GM12865 (cell line): ENCODE results near the gene YAF2.

Source experiments
- DNase-seq: peaks from one replicate; pipeline ENCODE4 v3.0.0; 2010; ENCODE audit warnings: low read depth
- H3K4me3 ChIP-seq: 2 replicates; pipeline ENCODE4 v1.5.1; 2011; ENCODE audit warnings: mild to moderate bottlenecking, low read depth, low read length, control low read depth
- CTCF ChIP-seq: IDR thresholded peaks from 2 replicates; pipeline ENCODE4 v1.5.1; 2011; ENCODE audit warnings: low read length, control low read depth, low read depth, inconsistent platforms; ENCODE audit not compliant: insufficient read depth; ENCODE audit errors: missing control alignments

The YAF2 gene

GRCh38 chr12:42186793-42187192 is 51.3 kb downstream of the YAF2 start:
- DNase-seq, result no peak
- no peak for TF ChIP-seq CTCF
- no peak overlapping the region for H3K4me3 ChIP-seq

- TF ChIP-seq CTCF, result no peak
- DNase-seq, result no peak
- no peak overlapping the region for H3K4me3 ChIP-seq
These were observed 55.7 kb downstream of the YAF2 start for GRCh38 chr12:42182394-42182793.

- no peak for DNase-seq
- no peak for TF ChIP-seq CTCF
- no peak overlapping the region for H3K4me3 ChIP-seq
These were observed 57.0 kb downstream of the YAF2 start for GRCh38 chr12:42180990-42181596.

- TF ChIP-seq CTCF, result no peak
- DNase-seq, result no peak
- no peak overlapping the region for H3K4me3 ChIP-seq
These were observed 59.9 kb downstream of the YAF2 start for GRCh38 chr12:42178101-42178500.

- no peak for DNase-seq
- H3K4me3 ChIP-seq, result no peak overlapping the region
- TF ChIP-seq CTCF, result no peak
These were observed 63.1 kb downstream of the YAF2 start for GRCh38 chr12:42174978-42175377.

GRCh38 chr12:42173961-42174521 is 64.0 kb downstream of the YAF2 start:
- DNase-seq, result no peak
- no peak overlapping the region for H3K4me3 ChIP-seq
- TF ChIP-seq CTCF, result no peak
